Ovary (tissue), 3 donors: ENCODE measurements around the gene CCDC73.

Experiments used
- CTCF ChIP-seq, 3 donors: fragments of 450-650 bp in 2 of 3; fragments of 200-600 bp in 1 of 3; IDR thresholded peaks; one replicate each; pipeline versions ENCODE4 v1.5.1 to v1.8.0; 2016 to 2022; ENCODE audit warnings: antibody characterized with exemption in 3 of 3, mild to moderate bottlenecking in 1 of 3
- POLR2A ChIP-seq: fragments of 450-650 bp; IDR thresholded peaks from one replicate; pipeline ENCODE4 v1.6.1; 2017; ENCODE audit warnings: antibody characterized with exemption, mild to moderate bottlenecking, moderate library complexity
- donor health status: DM: no; HTN: no; CAD: no.

GRCh38 chr11:32781721-32782120, 12.7 kb downstream of the CCDC73 start:
- TF ChIP-seq CTCF (IDR thresholded peaks at IDR 0.05) (no peak), POLR2A (no peak)
